Measurements from ENCODE around the gene QPCTL. TPM values are rescaled to one million over a fixed set of nuclear protein-coding genes. Genes with fewer than 3 reads are reported as not detected.
A peak's percentile ranks its signal among the peaks of the same experiment; 100 is the strongest.

The QPCTL gene
- total and polyA plus RNA-seq, 10 of the 15 experiments (the other 5 are each of a cell fraction or from before 2014, with no cell fraction given), result 1.1 to 22.6 (median 11.2) TPM

DNA sequence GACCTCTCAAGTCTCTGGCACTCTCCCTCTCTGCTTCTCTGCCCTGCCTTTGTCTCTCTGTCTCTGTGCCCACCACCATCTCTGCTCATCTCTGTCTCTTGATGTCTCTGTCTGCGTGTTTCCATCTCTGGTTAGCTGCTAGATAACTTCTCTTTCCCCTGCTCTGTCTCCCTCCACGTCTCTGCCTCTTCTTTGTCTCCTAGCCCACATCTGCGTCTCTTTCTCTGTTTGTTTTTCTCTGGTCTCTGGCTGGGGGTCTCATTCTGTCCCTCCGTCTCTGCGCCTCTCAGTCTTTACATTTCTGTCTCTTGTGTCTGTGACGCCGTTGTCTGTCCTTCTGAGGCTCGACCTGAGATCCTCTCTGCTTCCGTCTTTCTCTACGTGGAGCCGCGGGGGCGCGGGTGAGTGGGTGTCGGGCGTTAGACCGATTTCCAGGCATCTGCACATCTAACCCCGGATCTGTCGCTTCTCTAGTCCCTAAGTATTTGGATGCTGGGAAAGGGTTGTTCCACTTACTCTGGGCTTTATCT, 24.1 kb upstream of the QPCTL start:
- peak overlapping the region; percentile 88 for H3K27ac ChIP-seq (ENCODE audit: control insufficient read depth, insufficient read depth)
- SMC1A ChIA-PET (ENCODE audit: uncharacterized antibody, unreplicated experiment), result interaction anchor here (0.5 to 3.2 kb wide), 7 partner anchors 13 to 179 kb away, joined by 3 to 15 read pairs (median 4); partner anchors contain the start of genes QPCTL and SNRPD2
- TF ChIP-seq TAF1 (IDR thresholded peaks at IDR 0.05; ENCODE audit: borderline replicate concordance, low read depth, low read length) (peak; percentile 9; the same call in 1 of the 2 replicates), MTA3 (IDR thresholded peaks at IDR 0.05; ENCODE audit: borderline replicate concordance, low read length) (0 out of 2 replicates have a peak, but pooled peaks have one; percentile 63), CBFB (IDR thresholded peaks at IDR 0.05; ENCODE audit: low read depth) (0 out of 2 replicates have a peak, but pooled peaks have one; percentile 15), CREM (IDR thresholded peaks at IDR 0.05; ENCODE audit: low read depth) (peak; percentile 25; the same call in 1 of the 2 replicates), CHD1 (IDR thresholded peaks at IDR 0.05; ENCODE audit: low read depth, low read length) (peak; percentile 84; the same call in 1 of the 2 replicates), CHD4 (IDR thresholded peaks at IDR 0.05) (no peak), KLF5 (IDR thresholded peaks at IDR 0.05; ENCODE audit: partially characterized antibody) (peak; percentile 17), PML (IDR thresholded peaks at IDR 0.05; ENCODE audit: low read length) (peak; percentile 66; the same call in 1 of the 2 replicates), CHD2 (IDR thresholded peaks at IDR 0.05; ENCODE audit: borderline replicate concordance, low read depth, low read length) (peak; percentile 35; the same call in 1 of the 2 replicates), FOXM1 (IDR thresholded peaks at IDR 0.05; ENCODE audit: low read depth, low read length) (no peak)
- TF ChIP-seq, protein P1, sequence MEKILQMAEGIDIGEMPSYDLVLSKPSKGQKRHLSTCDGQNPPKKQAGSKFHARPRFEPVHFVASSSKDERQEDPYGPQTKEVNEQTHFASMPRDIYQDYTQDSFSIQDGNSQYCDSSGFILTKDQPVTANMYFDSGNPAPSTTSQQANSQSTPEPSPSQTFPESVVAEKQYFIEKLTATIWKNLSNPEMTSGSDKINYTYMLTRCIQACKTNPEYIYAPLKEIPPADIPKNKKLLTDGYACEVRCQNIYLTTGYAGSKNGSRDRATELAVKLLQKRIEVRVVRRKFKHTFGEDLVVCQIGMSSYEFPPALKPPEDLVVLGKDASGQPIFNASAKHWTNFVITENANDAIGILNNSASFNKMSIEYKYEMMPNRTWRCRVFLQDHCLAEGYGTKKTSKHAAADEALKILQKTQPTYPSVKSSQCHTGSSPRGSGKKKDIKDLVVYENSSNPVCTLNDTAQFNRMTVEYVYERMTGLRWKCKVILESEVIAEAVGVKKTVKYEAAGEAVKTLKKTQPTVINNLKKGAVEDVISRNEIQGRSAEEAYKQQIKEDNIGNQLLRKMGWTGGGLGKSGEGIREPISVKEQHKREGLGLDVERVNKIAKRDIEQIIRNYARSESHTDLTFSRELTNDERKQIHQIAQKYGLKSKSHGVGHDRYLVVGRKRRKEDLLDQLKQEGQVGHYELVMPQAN (conservative IDR thresholded peaks at IDR 0.05), result 0 out of 2 replicates have a peak, but pooled peaks have one; percentile 63
- TF ChIP-seq, protein P2, sequence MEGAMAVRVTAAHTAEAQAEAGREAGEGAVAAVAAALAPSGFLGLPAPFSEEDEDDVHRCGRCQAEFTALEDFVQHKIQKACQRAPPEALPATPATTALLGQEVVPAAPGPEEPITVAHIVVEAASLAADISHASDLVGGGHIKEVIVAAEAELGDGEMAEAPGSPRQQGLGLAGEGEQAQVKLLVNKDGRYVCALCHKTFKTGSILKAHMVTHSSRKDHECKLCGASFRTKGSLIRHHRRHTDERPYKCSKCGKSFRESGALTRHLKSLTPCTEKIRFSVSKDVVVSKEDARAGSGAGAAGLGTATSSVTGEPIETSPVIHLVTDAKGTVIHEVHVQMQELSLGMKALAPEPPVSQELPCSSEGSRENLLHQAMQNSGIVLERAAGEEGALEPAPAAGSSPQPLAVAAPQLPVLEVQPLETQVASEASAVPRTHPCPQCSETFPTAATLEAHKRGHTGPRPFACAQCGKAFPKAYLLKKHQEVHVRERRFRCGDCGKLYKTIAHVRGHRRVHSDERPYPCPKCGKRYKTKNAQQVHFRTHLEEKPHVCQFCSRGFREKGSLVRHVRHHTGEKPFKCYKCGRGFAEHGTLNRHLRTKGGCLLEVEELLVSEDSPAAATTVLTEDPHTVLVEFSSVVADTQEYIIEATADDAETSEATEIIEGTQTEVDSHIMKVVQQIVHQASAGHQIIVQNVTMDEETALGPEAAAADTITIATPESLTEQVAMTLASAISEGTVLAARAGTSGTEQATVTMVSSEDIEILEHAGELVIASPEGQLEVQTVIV (IDR thresholded peaks at IDR 0.05; ENCODE audit: borderline replicate concordance, partially characterized antibody), result peak; percentile 12
- TF ChIP-seq, protein P3, sequence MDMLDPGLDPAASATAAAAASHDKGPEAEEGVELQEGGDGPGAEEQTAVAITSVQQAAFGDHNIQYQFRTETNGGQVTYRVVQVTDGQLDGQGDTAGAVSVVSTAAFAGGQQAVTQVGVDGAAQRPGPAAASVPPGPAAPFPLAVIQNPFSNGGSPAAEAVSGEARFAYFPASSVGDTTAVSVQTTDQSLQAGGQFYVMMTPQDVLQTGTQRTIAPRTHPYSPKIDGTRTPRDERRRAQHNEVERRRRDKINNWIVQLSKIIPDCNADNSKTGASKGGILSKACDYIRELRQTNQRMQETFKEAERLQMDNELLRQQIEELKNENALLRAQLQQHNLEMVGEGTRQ (IDR thresholded peaks at IDR 0.05; ENCODE audit: borderline replicate concordance, low read depth, low read length), result no peak
- TF ChIP-seq, protein P4, sequence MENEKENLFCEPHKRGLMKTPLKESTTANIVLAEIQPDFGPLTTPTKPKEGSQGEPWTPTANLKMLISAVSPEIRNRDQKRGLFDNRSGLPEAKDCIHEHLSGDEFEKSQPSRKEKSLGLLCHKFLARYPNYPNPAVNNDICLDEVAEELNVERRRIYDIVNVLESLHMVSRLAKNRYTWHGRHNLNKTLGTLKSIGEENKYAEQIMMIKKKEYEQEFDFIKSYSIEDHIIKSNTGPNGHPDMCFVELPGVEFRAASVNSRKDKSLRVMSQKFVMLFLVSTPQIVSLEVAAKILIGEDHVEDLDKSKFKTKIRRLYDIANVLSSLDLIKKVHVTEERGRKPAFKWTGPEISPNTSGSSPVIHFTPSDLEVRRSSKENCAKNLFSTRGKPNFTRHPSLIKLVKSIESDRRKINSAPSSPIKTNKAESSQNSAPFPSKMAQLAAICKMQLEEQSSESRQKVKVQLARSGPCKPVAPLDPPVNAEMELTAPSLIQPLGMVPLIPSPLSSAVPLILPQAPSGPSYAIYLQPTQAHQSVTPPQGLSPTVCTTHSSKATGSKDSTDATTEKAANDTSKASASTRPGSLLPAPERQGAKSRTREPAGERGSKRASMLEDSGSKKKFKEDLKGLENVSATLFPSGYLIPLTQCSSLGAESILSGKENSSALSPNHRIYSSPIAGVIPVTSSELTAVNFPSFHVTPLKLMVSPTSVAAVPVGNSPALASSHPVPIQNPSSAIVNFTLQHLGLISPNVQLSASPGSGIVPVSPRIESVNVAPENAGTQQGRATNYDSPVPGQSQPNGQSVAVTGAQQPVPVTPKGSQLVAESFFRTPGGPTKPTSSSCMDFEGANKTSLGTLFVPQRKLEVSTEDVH (IDR thresholded peaks at IDR 0.05; ENCODE audit: low read depth, partially characterized antibody), result peak; percentile 34

More for the DNA sequence above, 24.1 kb upstream of the QPCTL start:
- peak overlapping the region; percentile 82 for H3K9ac ChIP-seq (ENCODE audit: control insufficient read depth, insufficient read depth, low read length)
- intact Hi-C loops (cut with micrococcal nuclease; ENCODE audit: unreplicated experiment), result loop anchor here (2.0 kb wide), 1 partner anchor 24 kb away; no protein-coding TSS in a partner anchor
- H3K9me3 ChIP-seq (replicated peaks; ENCODE audit: control insufficient read depth, insufficient read depth, low read length), result no peaks in the 10 kb centered on the region
- no peak for DNase-seq (ENCODE audit: low read depth, low spot score)
- ChIA-PET POLR2A (interaction anchor here (0.6 to 3.8 kb wide), 12 partner anchors 9 to 102 kb away, joined by 3 to 27 read pairs (median 5); partner anchors contain the start of genes OPA3, QPCTL, SIX5 and SNRPD2), CTCF (interaction anchor here (0.7 to 3.1 kb wide), 16 partner anchors 9 to 229 kb away, joined by 3 to 21 read pairs (median 4); partner anchors contain the start of genes EML2, QPCTL and SNRPD2), RAD21 (ENCODE audit: unreplicated experiment) (interaction anchor here (0.7 to 4.0 kb wide), 10 partner anchors 9 to 174 kb away, joined by 4 to 47 read pairs (median 6); partner anchors contain the start of genes QPCTL and SNRPD2)
- no peaks in the 10 kb centered on the region for H3K27me3 ChIP-seq (replicated peaks in 1 of 2; ENCODE audit: control insufficient read depth in 2 of 2, insufficient read depth in 2 of 2, low read length in 1 of 2)
- H3K79me2 ChIP-seq (ENCODE audit: control insufficient read depth, insufficient read depth, low read length), result peaks cover 20% of the 10 kb centered on the region
- peak; percentile 15 for ATAC-seq
- no TSS peak for BruUV-seq (replicated peaks)
- no peaks in the 10 kb centered on the region for H4K20me1 ChIP-seq (ENCODE audit: control insufficient read depth, insufficient read depth)
- peak overlapping the region; percentile 94 for H3K4me3 ChIP-seq
- peak; percentile 80 for FAIRE-seq
- H3K36me3 ChIP-seq (ENCODE audit: control insufficient read depth in 2 of 2, insufficient read depth in 2 of 2, low read length in 1 of 2), result no peaks in the 10 kb centered on the region; a peak in 1 of 4 replicates
- in situ Hi-C loops (cut with MboI), result no loop called here
- peak overlapping the region; percentile 96 for H2AFZ ChIP-seq (ENCODE audit: control insufficient read depth, low read depth, low read length)
- peak overlapping the region; percentile 73 for H3K4me2 ChIP-seq (ENCODE audit: control insufficient read depth, insufficient read depth)
- H3K4me1 ChIP-seq (ENCODE audit: control insufficient read depth, insufficient read depth, low read length), result peaks cover 9% of the 10 kb centered on the region
- WGBS (ENCODE audit: insufficient coverage, insufficient replicate concordance, low lambda C conversion rate, missing lambda C conversion rate), result 3% methylated on average over 19 of the region's 19 CpGs
